ENCODE data around the gene PTGER3. TPM values are rescaled to one million over a fixed set of nuclear protein-coding genes. Genes with fewer than 3 reads are reported as not detected.
A peak's percentile ranks its signal among the peaks of the same experiment; 100 is the strongest.

PTGER3 gene
- polyA plus RNA-seq, 1 of the 3 experiments (the other 2 are of a cell fraction), result 1.9 TPM

DNA sequence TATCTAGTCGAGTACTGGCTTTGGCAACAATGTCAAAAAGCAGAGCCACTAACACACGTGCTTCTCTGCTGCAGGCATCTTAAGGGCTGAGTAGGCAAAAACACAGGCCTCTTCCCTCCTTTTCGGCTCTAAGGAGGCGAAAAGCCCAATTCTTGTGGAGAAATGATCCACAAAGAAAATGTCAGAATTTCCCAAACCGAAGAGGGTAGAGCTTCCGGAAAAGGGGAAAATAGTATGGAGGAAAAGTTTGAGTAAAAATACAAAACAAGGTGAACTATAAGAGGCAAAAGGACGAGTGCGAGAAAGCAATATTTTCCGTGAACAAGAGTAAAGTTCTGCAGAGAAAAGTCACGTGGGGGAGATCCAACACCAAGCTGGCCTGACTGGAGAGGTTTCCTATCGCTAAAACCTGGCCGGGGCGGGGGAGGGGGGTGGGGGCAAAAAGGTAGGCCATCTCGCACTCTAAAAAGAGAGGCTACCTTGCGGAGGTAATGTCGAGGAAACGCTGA is 32.7 kb upstream of the PTGER3 start:
- H3K9me2 ChIP-seq, result no peaks in the 10 kb centered on the region
- peak overlapping the region; percentile 93 to 96 for H3K4me3 ChIP-seq (ENCODE audit: low read depth in 2 of 2, low read length in 1 of 2)
- peaks cover 8 to 9% of the 10 kb centered on the region in 2 experiments; a peak in 3 of 4 replicates for H3K4me1 ChIP-seq (ENCODE audit: control insufficient read depth in 1 of 2, insufficient read depth in 2 of 2, low read depth in 1 of 2, low read length in 1 of 2)
- H3K4me2 ChIP-seq, result peak overlapping the region; percentile 88
- H3K9ac ChIP-seq, result peak overlapping the region; percentile 95
- peak; percentile 24 for DNase-seq
- no peaks in the 10 kb centered on the region for H3K27me3 ChIP-seq (ENCODE audit: insufficient read depth)
- H3K79me2 ChIP-seq (ENCODE audit: insufficient read depth), result peaks cover 56% of the 10 kb centered on the region
- peaks cover 34% of the 10 kb centered on the region for H4K20me1 ChIP-seq (ENCODE audit: insufficient read depth)
- CTCF ChIA-PET, result interaction anchor here (0.9 to 2.1 kb wide), 8 partner anchors 11 to 870 kb away, joined by 3 to 11 read pairs (median 4); partner anchors contain the start of gene PTGER3
- H3K36me3 ChIP-seq (replicated peaks in 1 of 2; ENCODE audit: control insufficient read depth in 1 of 2, insufficient read depth in 2 of 2, low read length in 1 of 2), result peaks cover 33 to 42% of the 10 kb centered on the region in 2 experiments
- POLR2A ChIA-PET, result interaction anchor here (0.5 to 1.2 kb wide), 2 partner anchors 109 to 873 kb away, joined by 3 to 4 read pairs; no protein-coding TSS in a partner anchor
- peak overlapping the region; percentile 86 to 97 for H3K27ac ChIP-seq (ENCODE audit: low read depth in 2 of 2, low read length in 1 of 2)
- no peaks in the 10 kb centered on the region for H3F3A ChIP-seq (replicated peaks; ENCODE audit: insufficient read depth)
- 2% methylated on average over 17 of the region's 17 CpGs for WGBS (ENCODE audit: low lambda C conversion rate)
- TF ChIP-seq, protein P1, sequence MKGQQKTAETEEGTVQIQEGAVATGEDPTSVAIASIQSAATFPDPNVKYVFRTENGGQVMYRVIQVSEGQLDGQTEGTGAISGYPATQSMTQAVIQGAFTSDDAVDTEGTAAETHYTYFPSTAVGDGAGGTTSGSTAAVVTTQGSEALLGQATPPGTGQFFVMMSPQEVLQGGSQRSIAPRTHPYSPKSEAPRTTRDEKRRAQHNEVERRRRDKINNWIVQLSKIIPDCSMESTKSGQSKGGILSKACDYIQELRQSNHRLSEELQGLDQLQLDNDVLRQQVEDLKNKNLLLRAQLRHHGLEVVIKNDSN (IDR thresholded peaks at IDR 0.05; ENCODE audit: borderline replicate concordance, low read depth), result peak; percentile 60; the same call in 1 of the 2 replicates
- TF ChIP-seq FOXJ3 (CRISPR knock-in tag; IDR thresholded peaks at IDR 0.05) (no peak), FOXM1 (IDR thresholded peaks at IDR 0.05; ENCODE audit: low read depth) (no peak), MXI1 (IDR thresholded peaks at IDR 0.05; ENCODE audit: low read depth, low read length) (peak; percentile 92), MEF2A (IDR thresholded peaks at IDR 0.05; ENCODE audit: borderline replicate concordance, low read depth) (no peak), EP300 (IDR thresholded peaks at IDR 0.05; ENCODE audit: borderline replicate concordance in 1 of 2, low read depth in 1 of 2, low read length in 1 of 2) (no peak), TEAD4 (IDR thresholded peaks at IDR 0.05; ENCODE audit: borderline replicate concordance, insufficient read depth) (no peak), SIN3A (IDR thresholded peaks at IDR 0.05; ENCODE audit: borderline replicate concordance, low read depth, low read length) (0 out of 2 replicates have a peak, but pooled peaks have one; percentile 55)
- TF ChIP-seq, protein P2, sequence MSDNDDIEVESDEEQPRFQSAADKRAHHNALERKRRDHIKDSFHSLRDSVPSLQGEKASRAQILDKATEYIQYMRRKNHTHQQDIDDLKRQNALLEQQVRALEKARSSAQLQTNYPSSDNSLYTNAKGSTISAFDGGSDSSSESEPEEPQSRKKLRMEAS (IDR thresholded peaks at IDR 0.05; ENCODE audit: low read depth), result peak; percentile 57; the same call in 1 of the 2 replicates
- H2AFZ ChIP-seq (ENCODE audit: low read depth), result peak overlapping the region; percentile 83; the same call in 1 of the 2 replicates
- no peaks in the 10 kb centered on the region for H3K9me3 ChIP-seq

- no peak overlapping the region for H3K27ac ChIP-seq (ENCODE audit: low read depth in 2 of 2, low read length in 1 of 2)
- H3K36me3 ChIP-seq (replicated peaks in 1 of 2; ENCODE audit: control insufficient read depth in 1 of 2, insufficient read depth in 2 of 2, low read length in 1 of 2), result peaks cover 88 to 93% of the 10 kb centered on the region in 2 experiments
- H3K4me2 ChIP-seq, result no peak overlapping the region
Observed at GRCh38 chr1:71074681-71075080, 27.1 kb upstream of the PTGER3 start.

More at GRCh38 chr1:71074681-71075080, 27.1 kb upstream of the PTGER3 start:
- H4K20me1 ChIP-seq (ENCODE audit: insufficient read depth), result peaks cover 39% of the 10 kb centered on the region
- no peak overlapping the region for H3K4me3 ChIP-seq (ENCODE audit: low read depth in 2 of 2, low read length in 1 of 2)
- H2AFZ ChIP-seq (ENCODE audit: low read depth), result no peak overlapping the region
- peaks cover 9% of the 10 kb centered on the region for H3F3A ChIP-seq (replicated peaks; ENCODE audit: insufficient read depth)
- no peak for DNase-seq
- H3K27me3 ChIP-seq (ENCODE audit: insufficient read depth), result no peaks in the 10 kb centered on the region
- H3K79me2 ChIP-seq (ENCODE audit: insufficient read depth), result peaks cover 77% of the 10 kb centered on the region
- POLR2A ChIA-PET, result no interaction called here
- no peaks in the 10 kb centered on the region for H3K9me2 ChIP-seq
- no peaks in the 10 kb centered on the region for H3K9me3 ChIP-seq
- peaks cover 4 to 9% of the 10 kb centered on the region in 2 experiments; a peak in 2 of 4 replicates for H3K4me1 ChIP-seq (ENCODE audit: control insufficient read depth in 1 of 2, insufficient read depth in 2 of 2, low read depth in 1 of 2, low read length in 1 of 2)
- no peak overlapping the region for H3K9ac ChIP-seq
- 100% methylated on average over 1 of the region's 1 CpG for WGBS (ENCODE audit: low lambda C conversion rate)
- no peak for TF ChIP-seq TAF1 (IDR thresholded peaks at IDR 0.05; ENCODE audit: borderline replicate concordance, low read depth, low read length)
- TF ChIP-seq NRF1 (IDR thresholded peaks at IDR 0.05; ENCODE audit: low read depth, low read length), result no peak
- TF ChIP-seq EZH2phosphoT487 (IDR thresholded peaks at IDR 0.05; ENCODE audit: borderline replicate concordance, low read depth), result no peak
- TF ChIP-seq MXI1 (IDR thresholded peaks at IDR 0.05; ENCODE audit: low read depth, low read length), result no peak
- TF ChIP-seq EP300 (IDR thresholded peaks at IDR 0.05; ENCODE audit: borderline replicate concordance in 1 of 2, low read depth in 1 of 2, low read length in 1 of 2), result no peak
- TF ChIP-seq, protein P2 (IDR thresholded peaks at IDR 0.05; ENCODE audit: low read depth), result no peak
- no peak for TF ChIP-seq FOXJ3 (CRISPR knock-in tag; IDR thresholded peaks at IDR 0.05)
- CTCF ChIA-PET, result no interaction called here

Data from SK-N-SH (cell line).